ENCODE measurements around the gene ADAP1. TPM values are rescaled to one million over a fixed set of nuclear protein-coding genes. Genes with fewer than 3 reads are reported as not detected.

ADAP1 gene
- total RNA-seq, 1 experiment from 2014 or later, result 173 TPM

GRCh38 chr7:897086-897485 lies 57.4 kb downstream of the ADAP1 start:
- Mint-ChIP-seq H3K4me3 (ENCODE audit: low read depth, unreplicated experiment) (no peak overlapping the region), H3K27me3 (ENCODE audit: unreplicated experiment) (no peaks in the 10 kb centered on the region), H3K36me3 (ENCODE audit: insufficient read depth, unreplicated experiment) (peaks cover 98% of the 10 kb centered on the region), H3K27ac (ENCODE audit: unreplicated experiment) (no peak overlapping the region), H3K9me3 (ENCODE audit: low read depth, unreplicated experiment) (no peaks in the 10 kb centered on the region), H3K4me1 (ENCODE audit: low read depth, unreplicated experiment) (peaks cover 18% of the 10 kb centered on the region)
- CTCF ChIA-PET, result interaction anchor here (1.1 kb wide), 1 partner anchor 17 kb away, joined by 3 read pairs; no protein-coding TSS in a partner anchor
- no TSS peak for BruUV-seq (replicated peaks)
- intact Hi-C loops (cut with micrococcal nuclease; ENCODE audit: unreplicated experiment), result no loop called here
- TF ChIP-seq, protein P1, sequence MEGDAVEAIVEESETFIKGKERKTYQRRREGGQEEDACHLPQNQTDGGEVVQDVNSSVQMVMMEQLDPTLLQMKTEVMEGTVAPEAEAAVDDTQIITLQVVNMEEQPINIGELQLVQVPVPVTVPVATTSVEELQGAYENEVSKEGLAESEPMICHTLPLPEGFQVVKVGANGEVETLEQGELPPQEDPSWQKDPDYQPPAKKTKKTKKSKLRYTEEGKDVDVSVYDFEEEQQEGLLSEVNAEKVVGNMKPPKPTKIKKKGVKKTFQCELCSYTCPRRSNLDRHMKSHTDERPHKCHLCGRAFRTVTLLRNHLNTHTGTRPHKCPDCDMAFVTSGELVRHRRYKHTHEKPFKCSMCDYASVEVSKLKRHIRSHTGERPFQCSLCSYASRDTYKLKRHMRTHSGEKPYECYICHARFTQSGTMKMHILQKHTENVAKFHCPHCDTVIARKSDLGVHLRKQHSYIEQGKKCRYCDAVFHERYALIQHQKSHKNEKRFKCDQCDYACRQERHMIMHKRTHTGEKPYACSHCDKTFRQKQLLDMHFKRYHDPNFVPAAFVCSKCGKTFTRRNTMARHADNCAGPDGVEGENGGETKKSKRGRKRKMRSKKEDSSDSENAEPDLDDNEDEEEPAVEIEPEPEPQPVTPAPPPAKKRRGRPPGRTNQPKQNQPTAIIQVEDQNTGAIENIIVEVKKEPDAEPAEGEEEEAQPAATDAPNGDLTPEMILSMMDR (IDR thresholded peaks at IDR 0.05; ENCODE audit: unreplicated experiment), result no peak
- no peak for DNase-seq

- H3K27me3 Mint-ChIP-seq (ENCODE audit: unreplicated experiment), result no peaks in the 10 kb centered on the region
- DNase-seq, result no peak
- peak overlapping the region; percentile 58 for H3K27ac Mint-ChIP-seq (ENCODE audit: unreplicated experiment)
- CTCF ChIA-PET, result interaction anchor here (1.1 kb wide), 1 partner anchor 17 kb away, joined by 3 read pairs; no protein-coding TSS in a partner anchor
- no peaks in the 10 kb centered on the region for H3K9me3 Mint-ChIP-seq (ENCODE audit: low read depth, unreplicated experiment)
- intact Hi-C loops (cut with micrococcal nuclease; ENCODE audit: unreplicated experiment), result no loop called here
- H3K36me3 Mint-ChIP-seq (ENCODE audit: insufficient read depth, unreplicated experiment), result peaks cover 98% of the 10 kb centered on the region
- H3K4me3 Mint-ChIP-seq (ENCODE audit: low read depth, unreplicated experiment), result no peak overlapping the region
- peaks cover 18% of the 10 kb centered on the region for H3K4me1 Mint-ChIP-seq (ENCODE audit: low read depth, unreplicated experiment)
- TF ChIP-seq, protein P1 (IDR thresholded peaks at IDR 0.05; ENCODE audit: unreplicated experiment), result no peak
- no TSS peak for BruUV-seq (replicated peaks)
These were observed 58.0 kb downstream of the ADAP1 start for GRCh38 chr7:896346-897075.

GRCh38 chr7:895451-896052 lies 58.9 kb downstream of the ADAP1 start:
- Mint-ChIP-seq H3K27ac (ENCODE audit: unreplicated experiment) (peak overlapping the region; percentile 58), H3K4me1 (ENCODE audit: low read depth, unreplicated experiment) (peaks cover 18% of the 10 kb centered on the region), H3K4me3 (ENCODE audit: low read depth, unreplicated experiment) (no peak overlapping the region), H3K9me3 (ENCODE audit: low read depth, unreplicated experiment) (no peaks in the 10 kb centered on the region), H3K27me3 (ENCODE audit: unreplicated experiment) (no peaks in the 10 kb centered on the region), H3K36me3 (ENCODE audit: insufficient read depth, unreplicated experiment) (peaks cover 98% of the 10 kb centered on the region)
- no TSS peak for BruUV-seq (replicated peaks)
- CTCF ChIA-PET, result no interaction called here
- intact Hi-C loops (cut with micrococcal nuclease; ENCODE audit: unreplicated experiment), result no loop called here
- TF ChIP-seq, protein P1 (IDR thresholded peaks at IDR 0.05; ENCODE audit: unreplicated experiment), result no peak
- DNase-seq, result no peak

DNA sequence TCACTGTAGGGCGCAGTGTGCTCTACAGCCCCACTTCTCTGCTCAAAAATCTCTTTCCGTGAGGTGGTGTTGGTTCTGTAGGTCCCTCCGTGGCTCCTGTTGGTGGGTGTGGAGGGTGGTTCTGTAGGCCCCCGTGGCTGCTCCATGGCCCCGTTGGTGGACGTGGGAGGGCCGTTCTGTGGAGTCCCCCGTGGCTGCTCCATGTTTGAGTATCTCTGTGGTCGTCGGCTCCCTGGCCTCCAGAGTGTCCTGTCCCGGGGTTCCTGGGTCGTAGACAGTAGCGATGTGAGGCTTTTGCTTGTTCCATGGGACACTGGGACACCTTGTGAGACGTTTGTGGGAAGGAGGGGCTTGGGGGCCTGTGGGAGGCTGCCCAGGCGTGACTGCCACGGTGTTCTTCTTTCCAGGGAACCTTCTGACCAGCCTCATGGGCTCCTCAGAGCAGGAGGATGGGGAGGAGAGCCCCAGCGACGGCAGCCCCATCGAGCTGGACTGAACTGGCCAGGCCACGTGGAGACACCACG lies 59.5 kb downstream of the ADAP1 start:
- peak overlapping the region; percentile 28 for H3K4me3 Mint-ChIP-seq (ENCODE audit: low read depth, unreplicated experiment)
- H3K36me3 Mint-ChIP-seq (ENCODE audit: insufficient read depth, unreplicated experiment), result peaks cover 98% of the 10 kb centered on the region
- peak overlapping the region; percentile 71 for H3K27ac Mint-ChIP-seq (ENCODE audit: unreplicated experiment)

More for the DNA sequence above, 59.5 kb downstream of the ADAP1 start:
- TF ChIP-seq, protein P1 (IDR thresholded peaks at IDR 0.05; ENCODE audit: unreplicated experiment), result no peak
- Mint-ChIP-seq H3K27me3 (ENCODE audit: unreplicated experiment) (no peaks in the 10 kb centered on the region), H3K4me1 (ENCODE audit: low read depth, unreplicated experiment) (peaks cover 18% of the 10 kb centered on the region), H3K9me3 (ENCODE audit: low read depth, unreplicated experiment) (no peaks in the 10 kb centered on the region)
- intact Hi-C loops (cut with micrococcal nuclease; ENCODE audit: unreplicated experiment), result no loop called here
- CTCF ChIA-PET, result no interaction called here
- BruUV-seq (replicated peaks), result no TSS peak
- no peak for DNase-seq

Data from Calu3 (cell line).